HG03439 (cell line): Measurements from ENCODE around the gene ABCA2.
"Not testable (repeated sequence)": the region's sequence is repeated elsewhere in the genome, so short reads cannot be mapped to it uniquely, and the experiment has no call there.

ENCODE experiments used
- ATAC-seq: cut with Tn5 transposase; IDR thresholded peaks from one replicate; pipeline ENCODE4 v1.9.1; 2021; ENCODE audit warnings: mild to moderate bottlenecking, moderate library complexity; ENCODE audit not compliant: unreplicated experiment

ABCA2 gene

GRCh38 chr9:137063311-137064026, 35.4 kb upstream of the ABCA2 start:
- no peak for ATAC-seq

GRCh38 chr9:137062798-137063197, 34.8 kb upstream of the ABCA2 start:
- ATAC-seq: not testable (repeated sequence)

GRCh38 chr9:137062384-137062783, 34.3 kb upstream of the ABCA2 start:
- no peak for ATAC-seq

GRCh38 chr9:137058521-137059234, 30.6 kb upstream of the ABCA2 start:
- ATAC-seq: no peak

GRCh38 chr9:137057545-137057944, 29.5 kb upstream of the ABCA2 start:
- no peak for ATAC-seq

- ATAC-seq: no peak
Measured at GRCh38 chr9:137056739-137057415, 28.8 kb upstream of the ABCA2 start.

GRCh38 chr9:137055385-137056364, 27.6 kb upstream of the ABCA2 start:
- no peak for ATAC-seq

- no peak for ATAC-seq
Measured at GRCh38 chr9:137054932-137055384, 26.9 kb upstream of the ABCA2 start.

GRCh38 chr9:137053944-137054931, 26.2 kb upstream of the ABCA2 start, which contains the start of gene ENTPD2:
ENTPD2 (minus strand) TSS chr9:137054061; CDS start chr9:137053997, 64 bp downstream.
- no peak for ATAC-seq

- no peak for ATAC-seq
Measured at GRCh38 chr9:137052998-137053943, 25.2 kb upstream of the ABCA2 start.

- no peak for ATAC-seq
Measured at GRCh38 chr9:137052293-137052692, 24.3 kb upstream of the ABCA2 start.

GRCh38 chr9:137051145-137051724, 23.2 kb upstream of the ABCA2 start:
- no peak for ATAC-seq

GRCh38 chr9:137050570-137050969, 22.5 kb upstream of the ABCA2 start:
- no peak for ATAC-seq

- no peak for ATAC-seq
Measured at GRCh38 chr9:137049544-137050449, 21.8 kb upstream of the ABCA2 start.

GRCh38 chr9:137048655-137049543, 20.9 kb upstream of the ABCA2 start:
- ATAC-seq: no peak
